ENCODE data around the gene CSPG4. TPM values are rescaled to one million over a fixed set of nuclear protein-coding genes. Genes with fewer than 3 reads are reported as not detected.

Gene CSPG4
- total and polyA plus RNA-seq, 9 of the 15 experiments (the other 6 are each of a cell fraction or from before 2014, with no cell fraction given): under 0.01 to 0.07 (median 0.04) TPM; not detected in 5

DNA sequence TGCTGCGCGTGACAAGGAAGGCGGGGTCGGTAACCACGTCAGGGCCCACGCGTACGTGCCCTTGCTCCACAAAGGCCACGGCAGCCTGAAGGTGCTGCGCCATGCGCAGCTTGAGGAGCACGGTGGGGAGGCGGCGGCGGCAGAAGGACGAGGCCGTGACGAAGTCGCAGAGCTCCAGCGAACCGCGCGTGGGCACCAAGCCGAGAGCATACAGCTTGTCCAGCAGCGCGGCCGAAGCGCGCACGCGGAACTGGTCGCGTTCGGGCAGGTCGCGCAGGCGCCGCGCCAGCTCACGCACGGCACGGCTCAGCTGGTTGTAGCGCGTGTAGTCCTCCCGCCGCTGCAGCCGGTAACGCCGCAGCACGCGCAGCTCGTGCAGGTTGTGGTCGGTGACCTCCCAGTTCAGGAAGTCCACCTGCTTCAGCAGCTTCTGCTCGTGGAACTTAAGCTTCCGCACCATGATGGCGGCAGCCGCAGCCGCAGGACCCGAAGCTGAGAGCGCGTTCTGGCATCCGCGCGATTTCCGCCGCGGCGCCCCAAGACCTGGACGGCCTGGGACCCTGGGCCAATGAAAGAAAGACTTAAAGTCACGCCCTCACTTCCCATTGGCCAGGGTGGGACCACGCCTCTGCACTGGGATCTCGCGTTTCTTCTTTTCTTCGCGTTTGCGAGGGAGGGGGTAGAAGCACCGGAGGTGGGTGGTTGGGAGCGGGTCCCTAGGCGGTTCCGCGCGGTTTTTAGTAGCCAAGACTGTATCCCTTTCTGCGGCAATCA lies 72.8 kb downstream of the CSPG4 start, which contains the start of gene IMP3 (continued):
- TF ChIP-seq ZNF766 (CRISPR knock-in tag; conservative IDR thresholded peaks at IDR 0.05) (0 out of 2 replicates have a peak, but pooled peaks have one; percentile 34), POLR2AphosphoS5 (IDR thresholded peaks at IDR 0.05; ENCODE audit: control insufficient read depth, insufficient read depth, low read depth, low read length) (peak; percentile 91), STAT5B (CRISPR knock-in tag; IDR thresholded peaks at IDR 0.05) (no peak), ZMIZ1 (IDR thresholded peaks at IDR 0.05; ENCODE audit: low read depth in 2 of 2, low read length in 2 of 2) (no peak), FOXA1 (IDR thresholded peaks at IDR 0.05; ENCODE audit: borderline replicate concordance) (no peak), ATF3 (IDR thresholded peaks at IDR 0.05) (no peak), ATF3 (CRISPR knock-in tag; conservative IDR thresholded peaks at IDR 0.05) (no peak), TAL1 (IDR thresholded peaks at IDR 0.05) (no peak), ZNF23 (CRISPR knock-in tag; IDR thresholded peaks at IDR 0.05) (no peak), ZNF444 (CRISPR knock-in tag; IDR thresholded peaks at IDR 0.05) (no peak), DEAF1 (CRISPR knock-in tag; IDR thresholded peaks at IDR 0.05) (no peak), HDAC2 (IDR thresholded peaks at IDR 0.05) (peak; percentile 61; the same call in 1 of the 2 replicates), KAT8 (IDR thresholded peaks at IDR 0.05; ENCODE audit: low read depth) (no peak), POLR3A (IDR thresholded peaks at IDR 0.05; ENCODE audit: borderline replicate concordance, extremely low read depth, insufficient read depth, insufficient read length) (no peak), CBFA2T2 (conservative IDR thresholded peaks at IDR 0.05) (0 out of 2 replicates have a peak, but pooled peaks have one; percentile 10), POU5F1 (IDR thresholded peaks at IDR 0.05; ENCODE audit: borderline replicate concordance, low read depth, low read length, partially characterized antibody) (no peak), POLR2AphosphoS2 (IDR thresholded peaks at IDR 0.05; ENCODE audit: low read length) (peak; percentile 90; the same call in 1 of the 2 replicates)
- TF ChIP-seq, protein P1, sequence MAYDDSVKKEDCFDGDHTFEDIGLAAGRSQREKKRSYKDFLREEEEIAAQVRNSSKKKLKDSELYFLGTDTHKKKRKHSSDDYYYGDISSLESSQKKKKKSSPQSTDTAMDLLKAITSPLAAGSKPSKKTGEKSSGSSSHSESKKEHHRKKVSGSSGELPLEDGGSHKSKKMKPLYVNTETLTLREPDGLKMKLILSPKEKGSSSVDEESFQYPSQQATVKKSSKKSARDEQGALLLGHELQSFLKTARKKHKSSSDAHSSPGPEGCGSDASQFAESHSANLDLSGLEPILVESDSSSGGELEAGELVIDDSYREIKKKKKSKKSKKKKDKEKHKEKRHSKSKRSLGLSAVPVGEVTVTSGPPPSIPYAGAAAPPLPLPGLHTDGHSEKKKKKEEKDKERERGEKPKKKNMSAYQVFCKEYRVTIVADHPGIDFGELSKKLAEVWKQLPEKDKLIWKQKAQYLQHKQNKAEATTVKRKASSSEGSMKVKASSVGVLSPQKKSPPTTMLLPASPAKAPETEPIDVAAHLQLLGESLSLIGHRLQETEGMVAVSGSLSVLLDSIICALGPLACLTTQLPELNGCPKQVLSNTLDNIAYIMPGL (CRISPR knock-in tag; IDR thresholded peaks at IDR 0.05): peak; percentile 67; the same call in 1 of the 2 replicates
- TF ChIP-seq, protein P2, sequence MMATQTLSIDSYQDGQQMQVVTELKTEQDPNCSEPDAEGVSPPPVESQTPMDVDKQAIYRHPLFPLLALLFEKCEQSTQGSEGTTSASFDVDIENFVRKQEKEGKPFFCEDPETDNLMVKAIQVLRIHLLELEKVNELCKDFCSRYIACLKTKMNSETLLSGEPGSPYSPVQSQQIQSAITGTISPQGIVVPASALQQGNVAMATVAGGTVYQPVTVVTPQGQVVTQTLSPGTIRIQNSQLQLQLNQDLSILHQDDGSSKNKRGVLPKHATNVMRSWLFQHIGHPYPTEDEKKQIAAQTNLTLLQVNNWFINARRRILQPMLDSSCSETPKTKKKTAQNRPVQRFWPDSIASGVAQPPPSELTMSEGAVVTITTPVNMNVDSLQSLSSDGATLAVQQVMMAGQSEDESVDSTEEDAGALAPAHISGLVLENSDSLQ (IDR thresholded peaks at IDR 0.05): no peak
